Measurements from ENCODE around the gene MED26. TPM values are rescaled to one million over a fixed set of nuclear protein-coding genes. Genes with fewer than 3 reads are reported as not detected.

The MED26 gene
- total and polyA plus RNA-seq, 2 experiments from 2014 or later, result 9.1 to 14.2 TPM

- Histone ChIP-seq H3K27ac (no peak overlapping the region), H3K36me3 (peaks cover 82% of the 10 kb centered on the region), H3K9me3 (ENCODE audit: low read depth) (no peaks in the 10 kb centered on the region), H3K4me3 (no peak overlapping the region), H3K27me3 (no peaks in the 10 kb centered on the region), H3K4me1 (ENCODE audit: low read depth) (no peaks in the 10 kb centered on the region)
- no peak for DNase-seq (ENCODE audit: low read depth in 1 of 2, low spot score in 1 of 2)
- TF ChIP-seq CTCF (IDR thresholded peaks at IDR 0.05; ENCODE audit: low read depth, low read length), result no peak
Measured at GRCh38 chr19:16525751-16526481, 102.1 kb downstream of the MED26 start.

GRCh38 chr19:16524991-16525734 is 102.8 kb downstream of the MED26 start:
- DNase-seq (ENCODE audit: low read depth in 1 of 2, low spot score in 1 of 2), result no peak
- Histone ChIP-seq H3K27me3 (no peaks in the 10 kb centered on the region), H3K36me3 (peaks cover 83% of the 10 kb centered on the region), H3K4me3 (no peak overlapping the region), H3K27ac (no peak overlapping the region), H3K4me1 (ENCODE audit: low read depth) (no peaks in the 10 kb centered on the region), H3K9me3 (ENCODE audit: low read depth) (no peaks in the 10 kb centered on the region)
- no peak for TF ChIP-seq CTCF (IDR thresholded peaks at IDR 0.05; ENCODE audit: low read depth, low read length)

Other genes with a start within 250 kb of the MED26 start
- gene EPS15L1, start 156.2 kb downstream of the MED26 start, total RNA-seq, result 22.4 and 37.8 TPM in 2 replicates
- 38.8 and 42.6 TPM in 2 replicates for gene EPS15L1, start 156.2 kb downstream of the MED26 start, polyA plus RNA-seq
- gene CALR3, start 132.0 kb downstream of the MED26 start, total RNA-seq, result not detected in 2 replicates
- gene CALR3, start 132.0 kb downstream of the MED26 start, polyA plus RNA-seq, result not detected in 2 replicates
- gene C19orf44, start 131.8 kb downstream of the MED26 start, total RNA-seq, result 5.8 and 9.2 TPM in 2 replicates
- gene C19orf44, start 131.8 kb downstream of the MED26 start, polyA plus RNA-seq, result 5.1 and 7.6 TPM in 2 replicates
- 11.7 and 27.2 TPM in 2 replicates for gene CHERP, start 85.8 kb downstream of the MED26 start, total RNA-seq
- 60.0 and 76.3 TPM in 2 replicates for gene CHERP, start 85.8 kb downstream of the MED26 start, polyA plus RNA-seq
- 22.5 and 25.3 TPM in 2 replicates for gene SLC35E1, start 55.8 kb downstream of the MED26 start, total RNA-seq
- 29.7 and 35.5 TPM in 2 replicates for gene SLC35E1, start 55.8 kb downstream of the MED26 start, polyA plus RNA-seq
- gene SMIM7, start 31.9 kb upstream of the MED26 start, total RNA-seq, result 63.0 and 67.2 TPM in 2 replicates
- gene SMIM7, start 31.9 kb upstream of the MED26 start, polyA plus RNA-seq, result 88.2 and 104 TPM in 2 replicates
- 27.6 and 28.3 TPM in 2 replicates for gene TMEM38A, start 32.9 kb upstream of the MED26 start, total RNA-seq
- gene TMEM38A, start 32.9 kb upstream of the MED26 start, polyA plus RNA-seq, result 33.4 and 41.1 TPM in 2 replicates
- gene NWD1, start 91.6 kb upstream of the MED26 start, total RNA-seq, result 0.03 and 0.04 TPM in 2 replicates
- not detected in 2 replicates for gene NWD1, start 91.6 kb upstream of the MED26 start, polyA plus RNA-seq
- gene SIN3B, start 201.2 kb upstream of the MED26 start, total RNA-seq, result 48.3 and 75.3 TPM in 2 replicates
- gene SIN3B, start 201.2 kb upstream of the MED26 start, polyA plus RNA-seq, result 37.1 and 52.0 TPM in 2 replicates